WTC11 (cell line): ENCODE results near the gene WDR47. TPM values are rescaled to one million over a fixed set of nuclear protein-coding genes. Genes with fewer than 3 reads are reported as not detected.
A peak's percentile ranks its signal among the peaks of the same experiment; 100 is the strongest.

Experiments used
- ATAC-seq: fragments of 200-7000 bp; cut with Tn5 transposase; 2 replicates; pipeline ENCODE4 v1.10.0; 2021; ENCODE audit warnings: mild to moderate bottlenecking, moderate library complexity
- CTCF ChIA-PET: fragments of 300-600 bp; sonication (Branson Sonifier 250); formaldehyde crosslinking; loops from one replicate; lab custom pipeline; 2021; ENCODE audit warnings: antibody characterized with exemption; lab: Charles Lee
- POLR2A ChIA-PET: fragments of 350-600 bp; sonication (Branson Sonifier 250); formaldehyde crosslinking; loops from one replicate; lab custom pipeline; 2021; ENCODE audit warnings: antibody characterized with exemption; lab: Charles Lee
- DNase-seq: peaks from one replicate; pipeline ENCODE4 v3.0.0; 2021; ENCODE audit warnings: low spot score
- H3K27ac Mint-ChIP-seq: 2 replicates; pipeline ENCODE4 v1.8.0; 2021; ENCODE audit warnings: mixed read lengths
- H3K27me3 Mint-ChIP-seq: 2 replicates; pipeline ENCODE4 v1.8.0; 2021; ENCODE audit warnings: low read depth, mild to moderate bottlenecking, moderate library complexity, mixed read lengths
- H3K36me3 Mint-ChIP-seq: 2 replicates; pipeline ENCODE4 v1.8.0; 2021; ENCODE audit warnings: mixed read lengths
- H3K4me1 Mint-ChIP-seq: 2 replicates; pipeline ENCODE4 v1.8.0; 2022; ENCODE audit warnings: mixed read lengths
- H3K4me3 Mint-ChIP-seq: 2 replicates; pipeline ENCODE4 v1.8.0; 2021; ENCODE audit warnings: mild to moderate bottlenecking, moderate library complexity, mixed read lengths
- H3K9me3 Mint-ChIP-seq: 2 replicates; pipeline ENCODE4 v1.8.0; 2021; ENCODE audit warnings: mixed read lengths
- CREB1 ChIP-seq: sonication (generic); formaldehyde crosslinking; IDR thresholded peaks from 2 replicates; pipeline ENCODE4 v1.8.0; 2023; ENCODE audit warnings: mild to moderate bottlenecking, missing genetic modification reagents
- CREM ChIP-seq: sonication (generic); formaldehyde crosslinking; IDR thresholded peaks from 2 replicates; pipeline ENCODE4 v1.8.1; 2022; ENCODE audit warnings: mild to moderate bottlenecking, missing genetic modification reagents, moderate library complexity
- E2F4 ChIP-seq: sonication (generic); formaldehyde crosslinking; IDR thresholded peaks from 2 replicates; pipeline ENCODE4 v1.8.1; 2022; ENCODE audit warnings: low read depth, mild to moderate bottlenecking, moderate library complexity, missing genetic modification reagents, borderline replicate concordance
- EMX1 ChIP-seq: fragments of 250-450 bp; sonication (Bioruptor Pico); IDR thresholded peaks from 2 replicates; pipeline ENCODE4 v1.8.0; 2021; ENCODE audit warnings: mild to moderate bottlenecking
- FOXK1 ChIP-seq: sonication (generic); formaldehyde crosslinking; IDR thresholded peaks from 2 replicates; pipeline ENCODE4 v1.8.0; 2022; ENCODE audit warnings: mild to moderate bottlenecking, moderate library complexity, missing genetic modification reagents
- FOXP1 ChIP-seq: sonication (generic); formaldehyde crosslinking; IDR thresholded peaks from 2 replicates; pipeline ENCODE4 v1.8.0; 2022; ENCODE audit warnings: missing genetic modification reagents, mild to moderate bottlenecking, moderate library complexity, borderline replicate concordance
- GTF2I ChIP-seq: fragments of 250-450 bp; sonication (Bioruptor Pico); conservative IDR thresholded peaks from 2 replicates; pipeline ENCODE4 v1.4.0; 2021; ENCODE audit warnings: mild to moderate bottlenecking
- HMGA2 ChIP-seq: fragments of 250-450 bp; sonication (Bioruptor Pico); IDR thresholded peaks from 2 replicates; pipeline ENCODE4 v1.4.0; 2021; ENCODE audit warnings: mild to moderate bottlenecking, moderate library complexity
- IRF1 ChIP-seq: sonication (generic); formaldehyde crosslinking; IDR thresholded peaks from 2 replicates; pipeline ENCODE4 v1.8.0; 2023; ENCODE audit warnings: missing genetic modification reagents
- KAT7 ChIP-seq: sonication (generic); formaldehyde crosslinking; IDR thresholded peaks from 2 replicates; pipeline ENCODE4 v1.8.1; 2023; ENCODE audit warnings: missing genetic modification reagents, mild to moderate bottlenecking, borderline replicate concordance
- MAX ChIP-seq: sonication (generic); formaldehyde crosslinking; IDR thresholded peaks from 2 replicates; pipeline ENCODE4 v1.8.0; 2022; ENCODE audit warnings: mild to moderate bottlenecking, missing genetic modification reagents
- NFATC4 ChIP-seq: fragments of 250-450 bp; sonication (Bioruptor Pico); IDR thresholded peaks from 2 replicates; pipeline ENCODE4 v1.9.0; 2021; ENCODE audit warnings: mild to moderate bottlenecking
- NFE2L1 ChIP-seq: sonication (generic); formaldehyde crosslinking; IDR thresholded peaks from 2 replicates; pipeline ENCODE4 v1.8.1; 2023; ENCODE audit warnings: missing genetic modification reagents
- NR1H2 ChIP-seq: sonication (generic); formaldehyde crosslinking; IDR thresholded peaks from 2 replicates; pipeline ENCODE4 v1.9.0; 2021; ENCODE audit warnings: mild to moderate bottlenecking, moderate library complexity, missing genetic modification reagents
- NR2C2 ChIP-seq: sonication (generic); formaldehyde crosslinking; IDR thresholded peaks from 2 replicates; pipeline ENCODE4 v1.8.0; 2022; ENCODE audit warnings: mild to moderate bottlenecking, missing genetic modification reagents
- RELA ChIP-seq: sonication (generic); formaldehyde crosslinking; IDR thresholded peaks from 2 replicates; pipeline ENCODE4 v1.8.1; 2022; ENCODE audit warnings: missing genetic modification reagents, mild to moderate bottlenecking, borderline replicate concordance
- SMAD4 ChIP-seq: sonication (generic); formaldehyde crosslinking; IDR thresholded peaks from 2 replicates; pipeline ENCODE4 v1.8.0; 2022; ENCODE audit warnings: mild to moderate bottlenecking, missing genetic modification reagents
- TP53 ChIP-seq: sonication (generic); formaldehyde crosslinking; IDR thresholded peaks from 2 replicates; pipeline ENCODE4 v1.8.1; 2023; ENCODE audit warnings: mild to moderate bottlenecking, missing genetic modification reagents
- ZNF121 ChIP-seq: sonication (generic); formaldehyde crosslinking; IDR thresholded peaks from 2 replicates; pipeline ENCODE4 v1.8.0; 2023; ENCODE audit warnings: missing genetic modification reagents
- ZNF232 ChIP-seq: sonication (generic); formaldehyde crosslinking; IDR thresholded peaks from 2 replicates; pipeline ENCODE4 v1.8.0; 2022; ENCODE audit warnings: mild to moderate bottlenecking, missing genetic modification reagents
- ZNF263 ChIP-seq: sonication (generic); formaldehyde crosslinking; IDR thresholded peaks from 2 replicates; pipeline ENCODE4 v1.8.1; 2022; ENCODE audit warnings: low read depth, mild to moderate bottlenecking, moderate library complexity, missing genetic modification reagents
- ZNF317 ChIP-seq: sonication (generic); formaldehyde crosslinking; IDR thresholded peaks from 2 replicates; pipeline ENCODE4 v1.8.1; 2023; ENCODE audit warnings: low read depth, mild to moderate bottlenecking, moderate library complexity, missing genetic modification reagents, borderline replicate concordance
- ZNF416 ChIP-seq: fragments of 250-450 bp; sonication (Bioruptor Pico); IDR thresholded peaks from 2 replicates; pipeline ENCODE4 v1.9.0; 2021; ENCODE audit warnings: mild to moderate bottlenecking, inconsistent platforms
- ZNF425 ChIP-seq: fragments of 250-450 bp; sonication (Bioruptor Pico); conservative IDR thresholded peaks from 2 replicates; pipeline ENCODE4 v1.9.0; 2021; ENCODE audit warnings: mild to moderate bottlenecking
- total RNA-seq: library from RNA; stranded (reverse); gene quantifications from 3 replicates; pipeline ENCODE4 v1.2.3, GENCODE V29; 2021
- TF ChIP-seq, protein P1 (sequence below): sonication (generic); formaldehyde crosslinking; IDR thresholded peaks from 2 replicates; pipeline ENCODE4 v1.8.0; 2022; ENCODE audit warnings: mild to moderate bottlenecking, missing genetic modification reagents
- TF ChIP-seq, protein P2 (sequence below): sonication (generic); formaldehyde crosslinking; IDR thresholded peaks from 2 replicates; pipeline ENCODE4 v1.8.0; 2023; ENCODE audit warnings: mild to moderate bottlenecking, missing genetic modification reagents

The WDR47 gene
- total RNA-seq, 1 experiment from 2014 or later = 7.0 TPM

- peaks cover 32% of the 10 kb centered on the region for H3K36me3 Mint-ChIP-seq
- H3K4me3 Mint-ChIP-seq = peak overlapping the region; percentile 61
- peak; percentile 86 for ATAC-seq
- peaks cover 37% of the 10 kb centered on the region for H3K4me1 Mint-ChIP-seq
- H3K27ac Mint-ChIP-seq = peak overlapping the region; percentile 88
- no peaks in the 10 kb centered on the region for H3K27me3 Mint-ChIP-seq
- DNase-seq = no peak
- POLR2A ChIA-PET = interaction anchor here (0.6 kb wide), 1 partner anchor 179 kb away, joined by 3 read pairs; no protein-coding TSS in a partner anchor
- no peaks in the 10 kb centered on the region for H3K9me3 Mint-ChIP-seq
- CTCF ChIA-PET = interaction anchor here (0.6 to 1.7 kb wide), 8 partner anchors 15 to 341 kb away, joined by 3 to 9 read pairs (median 3); partner anchors contain the start of genes CLCC1 and TAF13
- TF ChIP-seq GTF2I (CRISPR knock-in tag) (no peak), EMX1 (no peak), NFATC4 (no peak), FOXP1 (CRISPR knock-in tag) (no peak), ZNF232 (CRISPR knock-in tag) (no peak), MAX (CRISPR knock-in tag) (0 out of 2 replicates have a peak, but pooled peaks have one; percentile 36), CREB1 (no peak), RELA (CRISPR knock-in tag) (no peak), FOXK1 (CRISPR knock-in tag) (peak; percentile 32; the same call in 1 of the 2 replicates)
- TF ChIP-seq, protein P1, sequence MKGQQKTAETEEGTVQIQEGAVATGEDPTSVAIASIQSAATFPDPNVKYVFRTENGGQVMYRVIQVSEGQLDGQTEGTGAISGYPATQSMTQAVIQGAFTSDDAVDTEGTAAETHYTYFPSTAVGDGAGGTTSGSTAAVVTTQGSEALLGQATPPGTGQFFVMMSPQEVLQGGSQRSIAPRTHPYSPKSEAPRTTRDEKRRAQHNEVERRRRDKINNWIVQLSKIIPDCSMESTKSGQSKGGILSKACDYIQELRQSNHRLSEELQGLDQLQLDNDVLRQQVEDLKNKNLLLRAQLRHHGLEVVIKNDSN (CRISPR knock-in tag) = 0 out of 2 replicates have a peak, but pooled peaks have one; percentile 20
- TF ChIP-seq, protein P2, sequence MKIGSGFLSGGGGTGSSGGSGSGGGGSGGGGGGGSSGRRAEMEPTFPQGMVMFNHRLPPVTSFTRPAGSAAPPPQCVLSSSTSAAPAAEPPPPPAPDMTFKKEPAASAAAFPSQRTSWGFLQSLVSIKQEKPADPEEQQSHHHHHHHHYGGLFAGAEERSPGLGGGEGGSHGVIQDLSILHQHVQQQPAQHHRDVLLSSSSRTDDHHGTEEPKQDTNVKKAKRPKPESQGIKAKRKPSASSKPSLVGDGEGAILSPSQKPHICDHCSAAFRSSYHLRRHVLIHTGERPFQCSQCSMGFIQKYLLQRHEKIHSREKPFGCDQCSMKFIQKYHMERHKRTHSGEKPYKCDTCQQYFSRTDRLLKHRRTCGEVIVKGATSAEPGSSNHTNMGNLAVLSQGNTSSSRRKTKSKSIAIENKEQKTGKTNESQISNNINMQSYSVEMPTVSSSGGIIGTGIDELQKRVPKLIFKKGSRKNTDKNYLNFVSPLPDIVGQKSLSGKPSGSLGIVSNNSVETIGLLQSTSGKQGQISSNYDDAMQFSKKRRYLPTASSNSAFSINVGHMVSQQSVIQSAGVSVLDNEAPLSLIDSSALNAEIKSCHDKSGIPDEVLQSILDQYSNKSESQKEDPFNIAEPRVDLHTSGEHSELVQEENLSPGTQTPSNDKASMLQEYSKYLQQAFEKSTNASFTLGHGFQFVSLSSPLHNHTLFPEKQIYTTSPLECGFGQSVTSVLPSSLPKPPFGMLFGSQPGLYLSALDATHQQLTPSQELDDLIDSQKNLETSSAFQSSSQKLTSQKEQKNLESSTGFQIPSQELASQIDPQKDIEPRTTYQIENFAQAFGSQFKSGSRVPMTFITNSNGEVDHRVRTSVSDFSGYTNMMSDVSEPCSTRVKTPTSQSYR (CRISPR knock-in tag) = no peak
Observed at GRCh38 chr1:108947871-108948525, 93.9 kb downstream of the WDR47 start.

DNA sequence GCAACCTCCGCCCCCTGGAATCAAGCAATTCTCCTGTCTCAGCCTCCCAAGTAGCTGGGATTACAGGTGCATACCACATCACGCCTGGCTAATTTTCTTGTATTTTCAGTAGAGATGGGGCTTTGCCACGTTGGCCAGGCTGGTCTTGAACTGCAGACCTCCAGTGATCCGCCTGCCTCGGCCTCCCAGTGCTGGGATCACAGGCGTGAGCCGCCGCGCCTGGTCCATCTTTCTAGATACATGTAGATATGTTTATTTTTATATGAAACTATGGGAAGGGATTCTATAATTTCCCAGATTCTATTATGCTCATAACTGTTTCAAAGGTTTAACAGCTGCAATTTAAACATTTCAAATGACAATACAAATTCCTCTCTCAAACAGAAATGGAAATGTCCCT lies 105.7 kb downstream of the WDR47 start:
- CTCF ChIA-PET = interaction anchor here (1.4 kb wide), 1 partner anchor 177 kb away, joined by 3 read pairs; a partner anchor contains a TSS
- Mint-ChIP-seq H3K36me3 (peaks cover 66% of the 10 kb centered on the region), H3K4me3 (no peak overlapping the region), H3K27me3 (no peaks in the 10 kb centered on the region), H3K9me3 (no peaks in the 10 kb centered on the region), H3K4me1 (no peaks in the 10 kb centered on the region), H3K27ac (no peak overlapping the region)
- DNase-seq (no peak), ATAC-seq (no peak)
- POLR2A ChIA-PET = no interaction called here
- TF ChIP-seq TP53 = no peak
- no peak for TF ChIP-seq ZNF416 (CRISPR knock-in tag)
- no peak for TF ChIP-seq ZNF425
- TF ChIP-seq ZNF232 (CRISPR knock-in tag) = no peak
- TF ChIP-seq E2F4 (CRISPR knock-in tag) = no peak
- no peak for TF ChIP-seq SMAD4 (CRISPR knock-in tag)
- TF ChIP-seq KAT7 (CRISPR knock-in tag) = no peak
- TF ChIP-seq HMGA2 (CRISPR knock-in tag) = no peak
- no peak for TF ChIP-seq RELA (CRISPR knock-in tag)
- TF ChIP-seq ZNF317 = no peak
- TF ChIP-seq FOXP1 (CRISPR knock-in tag) = no peak
- no peak for TF ChIP-seq NR1H2 (CRISPR knock-in tag)
- TF ChIP-seq ZNF263 (CRISPR knock-in tag) = no peak
- TF ChIP-seq, protein P1 (CRISPR knock-in tag) = no peak
- TF ChIP-seq NR2C2 (CRISPR knock-in tag) = no peak
- no peak for TF ChIP-seq NFE2L1 (CRISPR knock-in tag)
- TF ChIP-seq ZNF121 = no peak
- TF ChIP-seq IRF1 (CRISPR knock-in tag) = no peak
- no peak for TF ChIP-seq CREM
